Measurements from ENCODE around the gene GABRB3. TPM values are rescaled to one million over a fixed set of nuclear protein-coding genes. Genes with fewer than 3 reads are reported as not detected.

The GABRB3 gene
- total and polyA plus RNA-seq, 2 of the 8 experiments (the other 6 are each of a cell fraction or from before 2014, with no cell fraction given) = 98.8 to 163 TPM

DNA sequence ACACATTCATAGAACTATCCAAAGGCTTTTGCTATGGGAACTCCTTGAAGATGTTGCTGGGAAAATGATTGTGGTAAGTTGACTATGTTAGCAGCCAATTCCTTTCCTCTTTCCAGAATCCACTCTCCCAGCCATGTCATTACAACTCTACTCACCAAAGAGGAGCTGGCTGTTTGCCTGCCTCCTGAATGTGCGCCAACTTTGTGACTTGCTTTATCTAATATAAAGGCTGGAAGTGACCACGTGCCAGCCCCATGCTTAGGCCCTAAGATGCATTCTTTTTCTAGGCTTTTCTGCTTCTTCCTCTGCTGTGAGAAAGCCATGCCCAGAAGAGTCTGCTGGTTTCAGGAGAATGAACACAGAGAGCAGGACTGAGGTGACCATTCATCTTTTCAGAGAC is 182.2 kb downstream of the GABRB3 start (continued):
- TF ChIP-seq, protein P1, sequence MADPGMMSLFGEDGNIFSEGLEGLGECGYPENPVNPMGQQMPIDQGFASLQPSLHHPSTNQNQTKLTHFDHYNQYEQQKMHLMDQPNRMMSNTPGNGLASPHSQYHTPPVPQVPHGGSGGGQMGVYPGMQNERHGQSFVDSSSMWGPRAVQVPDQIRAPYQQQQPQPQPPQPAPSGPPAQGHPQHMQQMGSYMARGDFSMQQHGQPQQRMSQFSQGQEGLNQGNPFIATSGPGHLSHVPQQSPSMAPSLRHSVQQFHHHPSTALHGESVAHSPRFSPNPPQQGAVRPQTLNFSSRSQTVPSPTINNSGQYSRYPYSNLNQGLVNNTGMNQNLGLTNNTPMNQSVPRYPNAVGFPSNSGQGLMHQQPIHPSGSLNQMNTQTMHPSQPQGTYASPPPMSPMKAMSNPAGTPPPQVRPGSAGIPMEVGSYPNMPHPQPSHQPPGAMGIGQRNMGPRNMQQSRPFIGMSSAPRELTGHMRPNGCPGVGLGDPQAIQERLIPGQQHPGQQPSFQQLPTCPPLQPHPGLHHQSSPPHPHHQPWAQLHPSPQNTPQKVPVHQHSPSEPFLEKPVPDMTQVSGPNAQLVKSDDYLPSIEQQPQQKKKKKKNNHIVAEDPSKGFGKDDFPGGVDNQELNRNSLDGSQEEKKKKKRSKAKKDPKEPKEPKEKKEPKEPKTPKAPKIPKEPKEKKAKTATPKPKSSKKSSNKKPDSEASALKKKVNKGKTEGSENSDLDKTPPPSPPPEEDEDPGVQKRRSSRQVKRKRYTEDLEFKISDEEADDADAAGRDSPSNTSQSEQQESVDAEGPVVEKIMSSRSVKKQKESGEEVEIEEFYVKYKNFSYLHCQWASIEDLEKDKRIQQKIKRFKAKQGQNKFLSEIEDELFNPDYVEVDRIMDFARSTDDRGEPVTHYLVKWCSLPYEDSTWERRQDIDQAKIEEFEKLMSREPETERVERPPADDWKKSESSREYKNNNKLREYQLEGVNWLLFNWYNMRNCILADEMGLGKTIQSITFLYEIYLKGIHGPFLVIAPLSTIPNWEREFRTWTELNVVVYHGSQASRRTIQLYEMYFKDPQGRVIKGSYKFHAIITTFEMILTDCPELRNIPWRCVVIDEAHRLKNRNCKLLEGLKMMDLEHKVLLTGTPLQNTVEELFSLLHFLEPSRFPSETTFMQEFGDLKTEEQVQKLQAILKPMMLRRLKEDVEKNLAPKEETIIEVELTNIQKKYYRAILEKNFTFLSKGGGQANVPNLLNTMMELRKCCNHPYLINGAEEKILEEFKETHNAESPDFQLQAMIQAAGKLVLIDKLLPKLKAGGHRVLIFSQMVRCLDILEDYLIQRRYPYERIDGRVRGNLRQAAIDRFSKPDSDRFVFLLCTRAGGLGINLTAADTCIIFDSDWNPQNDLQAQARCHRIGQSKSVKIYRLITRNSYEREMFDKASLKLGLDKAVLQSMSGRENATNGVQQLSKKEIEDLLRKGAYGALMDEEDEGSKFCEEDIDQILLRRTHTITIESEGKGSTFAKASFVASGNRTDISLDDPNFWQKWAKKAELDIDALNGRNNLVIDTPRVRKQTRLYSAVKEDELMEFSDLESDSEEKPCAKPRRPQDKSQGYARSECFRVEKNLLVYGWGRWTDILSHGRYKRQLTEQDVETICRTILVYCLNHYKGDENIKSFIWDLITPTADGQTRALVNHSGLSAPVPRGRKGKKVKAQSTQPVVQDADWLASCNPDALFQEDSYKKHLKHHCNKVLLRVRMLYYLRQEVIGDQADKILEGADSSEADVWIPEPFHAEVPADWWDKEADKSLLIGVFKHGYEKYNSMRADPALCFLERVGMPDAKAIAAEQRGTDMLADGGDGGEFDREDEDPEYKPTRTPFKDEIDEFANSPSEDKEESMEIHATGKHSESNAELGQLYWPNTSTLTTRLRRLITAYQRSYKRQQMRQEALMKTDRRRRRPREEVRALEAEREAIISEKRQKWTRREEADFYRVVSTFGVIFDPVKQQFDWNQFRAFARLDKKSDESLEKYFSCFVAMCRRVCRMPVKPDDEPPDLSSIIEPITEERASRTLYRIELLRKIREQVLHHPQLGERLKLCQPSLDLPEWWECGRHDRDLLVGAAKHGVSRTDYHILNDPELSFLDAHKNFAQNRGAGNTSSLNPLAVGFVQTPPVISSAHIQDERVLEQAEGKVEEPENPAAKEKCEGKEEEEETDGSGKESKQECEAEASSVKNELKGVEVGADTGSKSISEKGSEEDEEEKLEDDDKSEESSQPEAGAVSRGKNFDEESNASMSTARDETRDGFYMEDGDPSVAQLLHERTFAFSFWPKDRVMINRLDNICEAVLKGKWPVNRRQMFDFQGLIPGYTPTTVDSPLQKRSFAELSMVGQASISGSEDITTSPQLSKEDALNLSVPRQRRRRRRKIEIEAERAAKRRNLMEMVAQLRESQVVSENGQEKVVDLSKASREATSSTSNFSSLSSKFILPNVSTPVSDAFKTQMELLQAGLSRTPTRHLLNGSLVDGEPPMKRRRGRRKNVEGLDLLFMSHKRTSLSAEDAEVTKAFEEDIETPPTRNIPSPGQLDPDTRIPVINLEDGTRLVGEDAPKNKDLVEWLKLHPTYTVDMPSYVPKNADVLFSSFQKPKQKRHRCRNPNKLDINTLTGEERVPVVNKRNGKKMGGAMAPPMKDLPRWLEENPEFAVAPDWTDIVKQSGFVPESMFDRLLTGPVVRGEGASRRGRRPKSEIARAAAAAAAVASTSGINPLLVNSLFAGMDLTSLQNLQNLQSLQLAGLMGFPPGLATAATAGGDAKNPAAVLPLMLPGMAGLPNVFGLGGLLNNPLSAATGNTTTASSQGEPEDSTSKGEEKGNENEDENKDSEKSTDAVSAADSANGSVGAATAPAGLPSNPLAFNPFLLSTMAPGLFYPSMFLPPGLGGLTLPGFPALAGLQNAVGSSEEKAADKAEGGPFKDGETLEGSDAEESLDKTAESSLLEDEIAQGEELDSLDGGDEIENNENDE (IDR thresholded peaks at IDR 0.05; ENCODE audit: insufficient replicate concordance, low read length) = no peak
- TF ChIP-seq GTF2F1 (IDR thresholded peaks at IDR 0.05; ENCODE audit: borderline replicate concordance, low read depth, low read length) = no peak

Data from H1 (cell line).